Caki2 (cell line): ENCODE results near the gene CD86. TPM values are rescaled to one million over a fixed set of nuclear protein-coding genes. Genes with fewer than 3 reads are reported as not detected.
"Not testable (repeated sequence)": the region's sequence is repeated elsewhere in the genome, so short reads cannot be mapped to it uniquely, and the experiment has no call there.

Source experiments
- DNase-seq: peaks from one replicate; pipeline ENCODE4 v3.0.0-alpha.2; 2015; ENCODE audit warnings: low read depth
- in situ Hi-C: cut with HindIII; loops from 2 replicates; pipeline ENCODE4 v1.10.0; 2016; ENCODE audit warnings: low sequenced_read_pairs, low pct_unique_long_range_greater_than_20kb, mixed read lengths
- total RNA-seq: library from RNA; depleted of rRNA; stranded (reverse); fragments of >200 nt; shearing (Covaris generic); gene quantifications from 2 replicates; pipeline ENCODE4 v1.2.3, GENCODE V29; 2014; ENCODE audit warnings: low replicate concordance; rRNA removed

Gene CD86, protein sequence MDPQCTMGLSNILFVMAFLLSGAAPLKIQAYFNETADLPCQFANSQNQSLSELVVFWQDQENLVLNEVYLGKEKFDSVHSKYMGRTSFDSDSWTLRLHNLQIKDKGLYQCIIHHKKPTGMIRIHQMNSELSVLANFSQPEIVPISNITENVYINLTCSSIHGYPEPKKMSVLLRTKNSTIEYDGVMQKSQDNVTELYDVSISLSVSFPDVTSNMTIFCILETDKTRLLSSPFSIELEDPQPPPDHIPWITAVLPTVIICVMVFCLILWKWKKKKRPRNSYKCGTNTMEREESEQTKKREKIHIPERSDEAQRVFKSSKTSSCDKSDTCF
- not detected in 2 replicates for total RNA-seq

DNA sequence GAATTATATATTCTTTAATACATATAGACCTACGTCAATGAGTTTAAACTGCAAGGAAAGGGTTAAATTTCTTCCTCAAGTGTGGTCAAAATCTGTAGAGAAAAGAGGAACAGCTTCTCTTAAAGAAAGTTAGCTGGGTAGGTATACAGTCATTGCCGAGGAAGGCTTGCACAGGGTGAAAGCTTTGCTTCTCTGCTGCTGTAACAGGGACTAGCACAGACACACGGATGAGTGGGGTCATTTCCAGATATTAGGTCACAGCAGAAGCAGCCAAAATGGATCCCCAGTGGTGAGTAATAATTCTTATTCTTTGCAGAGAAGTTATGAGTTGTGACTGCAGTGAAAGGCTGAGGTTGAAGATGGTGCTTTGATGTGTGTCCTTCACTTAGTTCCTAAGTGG is at the start of gene CD86:
TSS of gene CD86 (plus strand) at position 148 of the 400 bp plus-strand sequence. CDS start at position 276, 128 bp downstream.
- DNase-seq: no peak
- in situ Hi-C loops: no loop called here

DNA sequence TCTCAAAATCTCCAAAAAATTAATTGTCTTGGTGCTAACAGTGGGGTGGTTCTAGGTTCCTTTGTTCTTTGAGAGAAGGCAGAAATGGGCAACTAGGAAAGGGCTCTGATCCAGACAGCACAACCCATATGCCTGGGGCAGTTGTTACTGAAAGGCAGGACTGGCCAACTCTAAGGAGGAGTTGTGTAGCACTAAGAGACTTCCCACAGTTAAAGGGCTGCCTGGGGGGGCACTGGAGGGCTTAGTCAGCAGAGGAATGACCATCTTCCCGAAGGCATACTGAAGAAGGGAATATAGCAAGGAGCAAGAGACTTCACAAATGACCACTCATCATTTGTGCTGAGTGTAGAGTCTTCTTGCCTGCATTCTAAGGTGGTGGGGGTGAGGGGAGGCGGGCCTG is 48.9 kb upstream of the CD86 start:
- in situ Hi-C loops: no loop called here
- no peak for DNase-seq

DNA sequence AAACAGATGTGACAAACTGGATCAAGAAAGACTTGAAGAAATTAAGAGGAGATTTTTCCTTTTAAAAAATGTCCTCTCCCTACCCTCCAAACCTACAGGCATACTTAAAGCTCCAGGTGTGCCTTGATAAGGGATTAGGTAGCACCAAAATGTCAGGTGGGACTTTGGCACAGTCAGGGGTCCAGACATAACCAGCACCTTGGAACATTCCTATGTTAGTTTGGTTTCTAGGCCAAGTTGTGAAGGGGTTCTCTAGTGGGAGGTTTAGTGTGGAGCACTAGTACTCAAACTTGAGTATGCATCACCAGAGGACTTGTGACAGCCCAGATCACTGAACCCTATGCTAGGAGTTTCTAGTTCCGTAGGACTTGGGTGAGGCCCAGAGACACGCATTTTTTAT is 47.0 kb upstream of the CD86 start:
- DNase-seq: no peak
- in situ Hi-C loops: no loop called here

DNA sequence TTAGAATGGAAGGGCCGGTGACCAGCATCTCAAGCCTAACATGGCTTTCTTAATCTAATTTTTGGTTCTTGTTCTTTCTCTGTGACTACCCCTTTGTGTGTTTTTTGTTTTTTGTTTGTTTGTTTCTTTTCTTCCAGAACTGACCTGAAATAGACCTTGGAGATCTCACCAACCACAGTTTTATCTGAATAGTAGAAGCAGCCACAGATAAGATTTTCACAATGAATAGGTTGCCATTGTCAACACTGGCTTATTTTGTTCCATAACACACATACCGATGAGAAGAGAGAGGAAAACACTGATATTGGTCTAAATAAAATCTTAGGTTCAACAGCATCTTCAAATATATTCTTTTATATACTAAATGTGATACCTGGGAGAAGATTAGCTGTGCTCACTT is 44.7 kb upstream of the CD86 start:
- in situ Hi-C loops: no loop called here
- DNase-seq: no peak

DNA sequence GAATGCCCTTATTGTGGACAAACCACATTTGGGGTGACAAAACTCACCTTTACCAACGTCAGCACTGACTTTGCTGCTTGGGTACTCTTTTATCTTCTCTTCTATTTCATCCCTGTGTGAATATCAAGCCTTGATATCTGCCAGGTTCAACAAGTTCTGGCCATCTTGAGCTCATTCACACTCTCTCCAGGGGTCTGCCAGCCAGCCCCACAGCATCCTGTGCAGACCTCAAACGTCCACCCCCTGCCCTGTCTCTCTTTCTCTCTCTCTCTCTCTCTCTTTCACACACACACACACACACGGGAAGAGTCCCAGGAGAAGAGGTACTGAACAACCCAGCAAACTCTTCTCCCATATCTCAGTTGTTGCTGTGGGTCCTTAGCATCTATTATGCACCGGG is 43.8 kb upstream of the CD86 start:
- no peak for DNase-seq
- in situ Hi-C loops: no loop called here

- no peak for DNase-seq
- in situ Hi-C loops: no loop called here
These were observed 42.3 kb upstream of the CD86 start for GRCh38 chr3:122012821-122013220.

DNA sequence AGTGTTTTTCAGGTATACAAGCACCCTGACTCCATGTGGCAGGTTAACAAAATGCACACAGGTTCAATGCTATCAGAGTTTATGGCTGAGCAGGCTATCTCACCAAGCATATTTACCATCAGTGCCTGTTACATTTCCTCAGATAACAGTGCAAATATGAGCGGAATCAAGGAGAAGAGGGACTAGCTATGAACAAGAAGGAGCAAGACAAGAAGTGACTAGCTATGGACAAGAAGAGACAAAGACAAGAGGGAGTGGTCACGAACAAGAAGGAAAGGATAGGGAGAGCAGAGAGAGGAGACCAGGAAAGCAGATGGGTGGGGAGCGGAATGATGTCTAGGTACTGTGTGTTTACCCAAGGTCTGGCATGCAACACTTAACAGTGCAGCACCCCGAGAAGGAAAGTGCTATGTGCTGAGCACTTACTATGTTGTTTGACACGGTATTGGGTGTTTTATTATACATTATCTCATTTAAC is 41.7 kb upstream of the CD86 start:
- no peak for DNase-seq
- in situ Hi-C loops: no loop called here

- in situ Hi-C loops: no loop called here
- no peak for DNase-seq
These were observed 40.4 kb upstream of the CD86 start for GRCh38 chr3:122014741-122015140.

GRCh38 chr3:122019493-122019892 is 35.7 kb upstream of the CD86 start:
- DNase-seq: no peak
- in situ Hi-C loops: no loop called here

GRCh38 chr3:122021037-122021436 is 34.1 kb upstream of the CD86 start:
- DNase-seq: no peak
- in situ Hi-C loops: no loop called here

DNA sequence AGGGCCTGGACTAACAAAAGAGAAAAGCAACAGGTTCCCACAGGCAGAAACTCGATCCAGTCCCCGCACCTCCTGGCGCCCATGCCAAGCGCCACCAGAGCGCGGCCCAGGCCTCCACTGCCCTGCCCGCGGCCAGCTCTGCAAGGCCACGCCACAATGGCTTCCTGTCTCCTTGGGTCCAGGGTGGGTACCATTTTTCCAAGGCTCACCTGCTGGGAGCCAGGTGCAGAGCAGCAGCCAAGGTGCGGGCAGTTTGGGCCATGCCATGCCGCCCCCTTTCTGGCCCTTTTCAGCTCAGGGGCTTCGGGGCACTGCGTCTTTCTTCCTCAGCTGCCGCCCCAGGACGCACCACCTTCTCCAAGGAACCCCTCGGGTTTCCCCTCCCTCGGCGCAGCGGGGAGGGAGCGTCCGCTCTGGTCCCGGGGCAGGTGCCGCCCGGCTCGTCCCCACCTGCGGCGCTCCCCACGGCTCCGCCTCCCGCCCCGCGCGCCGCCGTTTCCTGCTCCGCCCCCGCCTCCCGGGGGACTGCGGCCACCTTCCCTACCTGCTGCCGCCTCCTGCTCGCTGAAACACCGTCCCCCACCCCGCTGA is 33.3 kb upstream of the CD86 start, which contains the start of gene ILDR1:
TSS of gene ILDR1 (minus strand) at position 437 of the 591 bp plus-strand sequence. CDS start at position 267, 170 bp downstream.
- DNase-seq: no peak

GRCh38 chr3:122023335-122023910 is 31.7 kb upstream of the CD86 start:
- in situ Hi-C loops: no loop called here

More for the DNA sequence above, 33.3 kb upstream of the CD86 start, which contains the start of gene ILDR1:
- in situ Hi-C loops: no loop called here

DNA sequence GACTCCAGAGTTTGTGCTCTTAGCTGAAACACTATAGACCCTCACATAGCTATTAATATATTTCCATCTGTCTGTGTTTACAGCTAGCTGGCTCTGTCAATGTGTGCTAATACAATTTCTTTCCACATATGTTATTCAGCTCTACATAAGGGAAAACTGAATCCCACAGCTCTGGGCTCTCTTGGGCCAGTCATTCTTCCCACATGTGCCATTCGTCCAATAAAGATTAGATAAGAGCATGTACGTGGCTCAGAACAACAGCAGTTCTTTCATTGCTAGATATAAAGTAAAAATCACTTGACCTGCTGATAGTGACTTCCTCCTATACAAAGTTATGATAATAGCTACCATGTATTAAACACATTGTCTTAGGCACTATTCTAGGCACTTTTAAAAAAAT is 30.4 kb upstream of the CD86 start:
- in situ Hi-C loops: no loop called here
- DNase-seq: no peak

More at GRCh38 chr3:122023335-122023910, 31.7 kb upstream of the CD86 start:
- no peak for DNase-seq

GRCh38 chr3:122025296-122025695 is 29.9 kb upstream of the CD86 start:
- in situ Hi-C loops: no loop called here
- DNase-seq: no peak

DNA sequence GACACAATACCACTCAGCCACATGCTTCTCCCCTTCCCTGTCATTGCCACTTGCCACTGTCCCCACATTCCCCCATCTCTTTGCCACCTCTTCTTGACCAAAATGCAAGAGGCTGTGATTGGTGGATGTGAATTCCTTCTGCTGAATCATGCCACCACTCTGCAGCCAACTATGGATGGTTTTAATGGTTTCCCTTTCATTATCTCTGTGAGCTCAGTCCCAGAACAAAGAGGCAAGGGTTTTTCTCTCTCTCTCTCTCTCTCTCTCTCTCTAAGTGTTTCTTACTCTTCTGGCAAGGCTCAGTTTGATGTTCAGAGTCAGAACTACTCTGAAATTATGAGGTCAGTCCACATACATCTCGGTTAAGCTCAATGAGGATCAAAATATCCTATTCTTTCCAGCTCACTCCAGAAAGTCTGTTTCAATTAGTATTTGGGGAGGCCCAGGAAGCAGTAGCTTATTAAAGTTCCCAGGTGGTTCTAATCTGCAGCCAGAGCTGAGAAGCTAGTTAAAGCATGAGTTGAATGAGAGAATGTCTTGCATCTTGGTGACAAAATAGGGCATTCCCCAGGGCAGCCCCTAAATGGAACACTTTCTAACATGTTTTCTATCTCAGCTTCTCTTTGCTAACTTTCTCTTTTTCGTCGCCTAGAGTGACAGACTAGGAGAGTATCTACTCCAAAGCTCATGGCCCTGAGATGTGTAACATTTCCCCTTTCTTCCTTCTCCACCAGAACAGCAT is 24.6 kb upstream of the CD86 start:
- no peak for DNase-seq
- in situ Hi-C loops: no loop called here

DNA sequence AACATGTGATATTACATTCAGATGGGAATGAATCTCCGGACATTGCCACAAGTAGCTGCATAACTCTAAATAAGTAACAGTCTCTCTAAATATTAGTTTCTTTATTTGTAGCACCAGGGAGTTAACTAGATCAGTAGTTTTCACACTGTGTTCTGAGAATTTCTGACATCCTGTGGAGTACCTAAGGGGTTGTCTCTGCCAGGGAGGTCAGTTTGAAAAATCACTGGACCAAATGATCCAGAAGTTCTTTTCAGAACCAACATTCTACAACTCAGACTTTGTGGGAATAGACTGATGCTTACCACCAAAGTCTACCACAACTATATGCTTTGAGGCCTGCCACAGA is 24.1 kb upstream of the CD86 start:
- DNase-seq: no peak
- in situ Hi-C loops: no loop called here

GRCh38 chr3:122032531-122032930 is 22.6 kb upstream of the CD86 start:
- in situ Hi-C loops: no loop called here
- no peak for DNase-seq

DNA sequence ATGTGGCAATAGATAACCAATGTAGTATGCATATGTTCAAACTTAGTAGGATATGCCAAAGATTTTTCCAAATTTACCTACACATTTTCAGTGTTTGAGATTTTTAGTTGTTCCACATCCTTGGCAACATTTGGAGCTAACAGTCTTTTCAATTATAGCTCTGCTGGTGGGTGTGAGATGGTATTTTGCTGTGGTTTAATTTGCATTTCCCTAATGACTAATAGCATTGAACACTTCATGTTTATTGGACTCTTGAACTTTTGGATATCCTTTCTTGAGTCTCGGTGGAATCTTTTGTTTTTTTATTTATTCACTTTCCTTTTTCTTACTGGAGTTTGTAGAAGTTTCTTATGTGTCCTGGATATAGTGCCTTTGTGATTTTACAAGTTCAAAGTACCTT is 22.1 kb upstream of the CD86 start:
- DNase-seq: no peak
- in situ Hi-C loops: no loop called here

- DNase-seq, in situ Hi-C loops: not testable (repeated sequence)
These were observed 7.9 kb upstream of the CD86 start for GRCh38 chr3:122047296-122047695.
